ENCODE measurements around the gene ANKDD1B.

Gene ANKDD1B

DNA sequence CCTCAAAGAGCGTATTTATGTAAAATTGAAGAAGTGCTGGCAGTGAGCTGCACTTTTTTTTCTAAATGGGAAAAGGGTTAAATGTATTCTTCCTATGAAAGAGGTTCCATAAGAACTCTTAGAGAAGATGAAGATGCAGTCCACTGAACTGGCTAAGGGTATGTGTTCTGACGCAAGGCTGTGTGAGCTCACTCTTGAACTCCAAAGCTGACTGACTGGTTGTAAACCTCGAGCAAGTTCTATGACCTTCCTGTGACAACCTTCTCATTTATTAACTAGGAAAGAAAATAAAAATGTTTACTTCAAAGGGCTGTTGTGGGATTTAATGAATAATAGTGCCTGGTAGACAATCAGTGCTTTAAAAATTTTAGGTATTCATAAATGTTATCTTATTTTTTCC is 59.3 kb downstream of the ANKDD1B start:
- Histone ChIP-seq H3K36me3 (ENCODE audit: control insufficient read depth in 1 of 2, insufficient read depth in 2 of 2, low read length in 2 of 2) (peaks cover 0 to 18% of the 10 kb centered on the region in 2 donors), H3K27ac (ENCODE audit: low read depth, low read length) (no peak overlapping the region)

DNA sequence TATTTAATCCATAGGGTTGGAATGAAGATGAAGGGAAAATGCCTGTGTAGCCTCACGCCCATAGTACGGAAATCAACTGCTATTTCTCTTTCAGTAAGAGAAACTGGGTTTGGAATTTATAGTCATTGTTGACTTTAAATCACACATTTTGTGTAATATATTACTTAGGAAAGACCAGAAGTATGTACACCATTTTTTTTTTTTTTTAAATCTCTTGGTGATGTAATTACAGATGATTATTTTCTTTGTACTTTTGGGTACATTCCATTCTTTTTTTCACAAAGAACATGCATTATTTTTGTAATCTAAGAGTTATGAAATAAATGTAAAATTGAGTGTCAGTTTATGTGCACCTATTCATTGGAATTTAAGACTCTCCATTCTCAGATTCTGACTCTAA is 60.3 kb downstream of the ANKDD1B start:
- Histone ChIP-seq H3K36me3 (ENCODE audit: control insufficient read depth in 1 of 2, insufficient read depth in 2 of 2, low read length in 2 of 2) (peaks cover 0 to 18% of the 10 kb centered on the region in 2 donors), H3K4me1 (ENCODE audit: control insufficient read depth in 1 of 2, insufficient read depth in 2 of 2, low read length in 2 of 2) (peaks cover 12 to 15% of the 10 kb centered on the region in 2 donors), H3K4me3 (ENCODE audit: low read depth in 1 of 2, low read length in 2 of 2) (no peak overlapping the region), H3K9me3 (ENCODE audit: control insufficient read depth in 1 of 2, low read length in 2 of 2) (no peaks in the 10 kb centered on the region), H3K27ac (ENCODE audit: low read depth, low read length) (no peak overlapping the region), H3K27me3 (ENCODE audit: control insufficient read depth in 1 of 2, insufficient read depth in 2 of 2, low read length in 2 of 2) (no peaks in the 10 kb centered on the region), H3K9ac (ENCODE audit: low read depth in 1 of 2, low read length in 2 of 2) (no peak overlapping the region)

More for the DNA sequence above, 59.3 kb downstream of the ANKDD1B start:
- Histone ChIP-seq H3K27me3 (ENCODE audit: control insufficient read depth in 1 of 2, insufficient read depth in 2 of 2, low read length in 2 of 2) (no peaks in the 10 kb centered on the region), H3K4me1 (ENCODE audit: control insufficient read depth in 1 of 2, insufficient read depth in 2 of 2, low read length in 2 of 2) (peaks cover 12 to 15% of the 10 kb centered on the region in 2 donors), H3K9me3 (ENCODE audit: control insufficient read depth in 1 of 2, low read length in 2 of 2) (no peaks in the 10 kb centered on the region), H3K9ac (ENCODE audit: low read depth in 1 of 2, low read length in 2 of 2) (no peak overlapping the region), H3K4me3 (ENCODE audit: low read depth in 1 of 2, low read length in 2 of 2) (no peak overlapping the region)

DNA sequence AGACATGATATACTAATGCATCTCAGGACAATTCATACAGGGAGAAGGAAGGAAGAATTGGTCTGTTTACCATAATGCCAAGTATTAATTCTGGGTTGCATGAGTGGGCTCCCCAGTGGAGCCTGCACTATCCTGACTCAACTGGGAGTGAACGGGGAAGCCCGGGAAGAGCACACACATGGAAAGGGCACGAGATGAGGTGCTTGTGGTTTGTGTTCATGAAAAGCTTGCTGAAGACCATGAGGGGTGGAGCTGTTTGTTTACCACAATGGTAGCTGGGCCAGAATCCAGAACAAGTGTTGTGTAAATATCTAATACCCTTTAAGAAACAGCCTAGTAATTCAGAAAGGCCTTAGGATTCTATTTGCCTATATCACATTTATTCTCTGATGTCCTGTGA is 61.4 kb downstream of the ANKDD1B start:
- no peaks in the 10 kb centered on the region for H3K9me3 ChIP-seq (ENCODE audit: control insufficient read depth in 1 of 2, low read length in 2 of 2)
- no peaks in the 10 kb centered on the region for H3K27me3 ChIP-seq (ENCODE audit: control insufficient read depth in 1 of 2, insufficient read depth in 2 of 2, low read length in 2 of 2)
- peaks cover 12 to 15% of the 10 kb centered on the region in 2 donors for H3K4me1 ChIP-seq (ENCODE audit: control insufficient read depth in 1 of 2, insufficient read depth in 2 of 2, low read length in 2 of 2)
- no peak overlapping the region for H3K9ac ChIP-seq (ENCODE audit: low read depth in 1 of 2, low read length in 2 of 2)
- H3K4me3 ChIP-seq (ENCODE audit: low read depth in 1 of 2, low read length in 2 of 2) = no peak overlapping the region
- H3K36me3 ChIP-seq (ENCODE audit: control insufficient read depth in 1 of 2, insufficient read depth in 2 of 2, low read length in 2 of 2) = peaks cover 0 to 18% of the 10 kb centered on the region in 2 donors
- H3K27ac ChIP-seq (ENCODE audit: low read depth, low read length) = no peak overlapping the region

DNA sequence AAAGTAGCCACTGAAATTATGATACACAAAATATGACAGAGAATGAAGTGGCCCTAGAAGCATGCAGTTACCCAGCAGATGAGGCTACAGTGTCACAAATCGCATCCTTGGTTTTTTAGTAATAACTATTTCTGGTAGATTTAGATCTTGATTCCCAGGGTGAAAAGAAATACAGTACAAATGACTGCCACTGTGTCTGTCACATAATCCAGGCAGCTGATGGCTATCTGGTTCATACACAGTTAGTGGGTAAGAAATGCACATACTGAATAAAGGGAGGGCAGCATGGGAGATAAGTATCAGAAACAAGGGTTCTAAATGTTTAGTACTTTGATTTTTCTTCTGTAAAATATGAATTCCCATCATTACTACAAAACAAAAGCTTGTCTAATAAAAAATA is 64.5 kb downstream of the ANKDD1B start:
- Histone ChIP-seq H3K27me3 (ENCODE audit: control insufficient read depth in 1 of 2, insufficient read depth in 2 of 2, low read length in 2 of 2) (no peaks in the 10 kb centered on the region), H3K9ac (ENCODE audit: low read depth in 1 of 2, low read length in 2 of 2) (no peak overlapping the region), H3K36me3 (ENCODE audit: control insufficient read depth in 1 of 2, insufficient read depth in 2 of 2, low read length in 2 of 2) (peaks cover 0 to 18% of the 10 kb centered on the region in 2 donors), H3K27ac (ENCODE audit: low read depth, low read length) (no peak overlapping the region), H3K9me3 (ENCODE audit: control insufficient read depth in 1 of 2, low read length in 2 of 2) (no peaks in the 10 kb centered on the region), H3K4me3 (ENCODE audit: low read depth in 1 of 2, low read length in 2 of 2) (no peak overlapping the region), H3K4me1 (ENCODE audit: control insufficient read depth in 1 of 2, insufficient read depth in 2 of 2, low read length in 2 of 2) (no peaks in the 10 kb centered on the region)

DNA sequence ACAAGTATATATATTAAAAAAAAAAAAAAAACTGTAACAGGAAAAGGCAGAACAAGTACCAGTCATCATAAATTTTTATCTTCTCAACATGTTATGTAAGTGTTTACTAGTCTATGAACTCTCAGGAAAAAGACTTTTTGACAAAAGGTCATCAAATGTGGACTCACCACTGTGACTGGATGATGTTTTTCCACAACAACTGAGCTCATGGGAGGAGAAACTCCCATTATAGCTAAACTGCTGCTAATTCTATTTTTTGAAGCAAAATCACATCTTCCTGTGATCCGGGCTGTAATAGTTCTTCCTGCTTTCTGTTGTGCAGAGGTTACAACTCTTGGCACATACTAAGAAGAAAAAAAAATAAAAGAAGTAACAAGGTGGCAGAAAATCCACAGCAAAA is 66.4 kb downstream of the ANKDD1B start:
- Histone ChIP-seq H3K9me3 (ENCODE audit: control insufficient read depth in 1 of 2, low read length in 2 of 2) (no peaks in the 10 kb centered on the region), H3K9ac (ENCODE audit: low read depth in 1 of 2, low read length in 2 of 2) (no peak overlapping the region), H3K4me3 (ENCODE audit: low read depth in 1 of 2, low read length in 2 of 2) (no peak overlapping the region), H3K36me3 (ENCODE audit: control insufficient read depth in 1 of 2, insufficient read depth in 2 of 2, low read length in 2 of 2) (peaks cover 0 to 16% of the 10 kb centered on the region in 2 donors), H3K27me3 (ENCODE audit: control insufficient read depth in 1 of 2, insufficient read depth in 2 of 2, low read length in 2 of 2) (no peaks in the 10 kb centered on the region), H3K4me1 (ENCODE audit: control insufficient read depth in 1 of 2, insufficient read depth in 2 of 2, low read length in 2 of 2) (no peaks in the 10 kb centered on the region), H3K27ac (ENCODE audit: low read depth, low read length) (no peak overlapping the region)

DNA sequence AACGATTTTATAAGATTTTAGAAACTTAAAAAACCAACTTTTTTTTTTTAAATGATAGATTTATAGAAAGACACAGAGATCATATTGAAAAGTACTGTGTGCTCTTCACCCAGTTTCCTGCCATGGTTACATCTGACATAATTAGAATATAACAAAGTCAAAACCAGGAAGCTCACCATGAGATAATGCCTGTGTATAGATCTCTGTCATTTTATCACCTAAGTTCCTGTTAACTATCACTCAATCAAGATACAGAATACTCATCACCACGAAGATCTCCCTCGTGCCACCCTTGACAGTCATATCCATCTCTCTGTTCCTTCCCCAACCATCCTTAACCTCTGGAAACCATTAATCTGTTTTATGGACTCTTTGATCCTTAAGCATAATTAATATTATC is 66.9 kb downstream of the ANKDD1B start:
- peaks cover 0 to 12% of the 10 kb centered on the region in 2 donors for H3K36me3 ChIP-seq (ENCODE audit: control insufficient read depth in 1 of 2, insufficient read depth in 2 of 2, low read length in 2 of 2)
- no peaks in the 10 kb centered on the region for H3K9me3 ChIP-seq (ENCODE audit: control insufficient read depth in 1 of 2, low read length in 2 of 2)
- no peak overlapping the region for H3K4me3 ChIP-seq (ENCODE audit: low read depth in 1 of 2, low read length in 2 of 2)
- H3K27me3 ChIP-seq (ENCODE audit: control insufficient read depth in 1 of 2, insufficient read depth in 2 of 2, low read length in 2 of 2) = no peaks in the 10 kb centered on the region
- H3K4me1 ChIP-seq (ENCODE audit: control insufficient read depth in 1 of 2, insufficient read depth in 2 of 2, low read length in 2 of 2) = no peaks in the 10 kb centered on the region
- H3K9ac ChIP-seq (ENCODE audit: low read depth in 1 of 2, low read length in 2 of 2) = no peak overlapping the region
- no peak overlapping the region for H3K27ac ChIP-seq (ENCODE audit: low read depth, low read length)

DNA sequence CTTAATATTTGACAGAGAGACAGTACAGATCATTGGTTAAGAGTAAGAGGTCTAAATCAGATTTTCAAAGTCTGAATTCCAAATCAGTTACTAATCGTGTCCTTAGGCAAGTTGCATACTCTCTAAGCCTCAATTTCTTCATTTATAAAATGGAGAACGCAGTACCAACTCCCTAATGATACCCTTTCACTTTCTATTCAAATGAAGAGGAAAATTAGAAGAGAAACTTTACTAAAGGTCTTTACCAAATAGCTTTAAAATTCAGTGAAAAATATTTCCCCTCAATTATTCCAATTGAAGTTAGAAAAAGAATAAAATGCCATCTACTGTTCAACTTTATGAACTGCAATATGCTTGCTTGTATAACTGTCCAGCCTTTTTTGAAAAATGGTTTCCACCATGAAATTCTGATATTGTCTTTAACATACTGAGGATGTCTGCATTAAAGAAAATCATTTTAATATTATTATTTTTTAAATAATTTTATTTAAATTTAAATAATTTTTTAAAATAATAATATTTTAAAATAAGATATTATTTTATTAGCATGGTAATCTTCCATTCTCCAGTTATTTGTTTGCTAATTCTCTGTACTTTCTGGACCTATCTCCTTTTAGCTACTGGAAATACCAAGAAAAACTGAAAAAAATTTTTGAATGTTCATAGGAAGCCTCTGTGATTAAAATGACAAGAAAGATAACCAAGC is 70.0 kb downstream of the ANKDD1B start:
- H3K27ac ChIP-seq (ENCODE audit: low read depth, low read length) = no peak overlapping the region
- H3K36me3 ChIP-seq (ENCODE audit: control insufficient read depth in 1 of 2, insufficient read depth in 2 of 2, low read length in 2 of 2) = peaks cover 0 to 11% of the 10 kb centered on the region in 2 donors
- H3K9me3 ChIP-seq (ENCODE audit: control insufficient read depth in 1 of 2, low read length in 2 of 2) = no peaks in the 10 kb centered on the region
- H3K9ac ChIP-seq (ENCODE audit: low read depth in 1 of 2, low read length in 2 of 2) = no peak overlapping the region
- H3K4me1 ChIP-seq (ENCODE audit: control insufficient read depth in 1 of 2, insufficient read depth in 2 of 2, low read length in 2 of 2) = no peaks in the 10 kb centered on the region
- no peak overlapping the region for H3K4me3 ChIP-seq (ENCODE audit: low read depth in 1 of 2, low read length in 2 of 2)
- no peaks in the 10 kb centered on the region for H3K27me3 ChIP-seq (ENCODE audit: control insufficient read depth in 1 of 2, insufficient read depth in 2 of 2, low read length in 2 of 2)

DNA sequence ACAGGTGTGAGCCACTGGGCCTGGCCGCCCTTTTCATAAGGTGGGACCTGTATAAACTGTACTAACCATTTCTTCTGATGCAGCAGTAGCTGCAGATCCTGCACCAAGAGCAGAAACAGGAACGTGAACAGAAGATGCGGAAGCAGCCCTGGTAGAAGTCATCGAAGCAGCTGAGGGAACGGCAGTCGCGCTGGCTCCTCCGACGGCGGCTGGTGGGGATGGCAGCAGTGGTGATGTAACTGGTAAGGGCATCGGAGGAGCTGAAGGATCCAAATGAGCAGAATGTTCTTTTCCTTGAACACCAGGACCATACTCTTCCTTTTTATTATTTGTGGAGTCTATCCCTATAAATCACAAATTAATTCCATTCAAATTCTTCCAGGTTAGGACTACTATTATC is 73.9 kb downstream of the ANKDD1B start:
- Histone ChIP-seq H3K27ac (ENCODE audit: low read depth, low read length) (no peak overlapping the region), H3K9ac (ENCODE audit: low read depth in 1 of 2, low read length in 2 of 2) (no peak overlapping the region), H3K4me3 (ENCODE audit: low read depth in 1 of 2, low read length in 2 of 2) (no peak overlapping the region), H3K27me3 (ENCODE audit: control insufficient read depth in 1 of 2, insufficient read depth in 2 of 2, low read length in 2 of 2) (no peaks in the 10 kb centered on the region), H3K4me1 (ENCODE audit: control insufficient read depth in 1 of 2, insufficient read depth in 2 of 2, low read length in 2 of 2) (no peaks in the 10 kb centered on the region), H3K9me3 (ENCODE audit: control insufficient read depth in 1 of 2, low read length in 2 of 2) (no peaks in the 10 kb centered on the region), H3K36me3 (ENCODE audit: control insufficient read depth in 1 of 2, insufficient read depth in 2 of 2, low read length in 2 of 2) (peaks cover 0 to 25% of the 10 kb centered on the region in 2 donors)

DNA sequence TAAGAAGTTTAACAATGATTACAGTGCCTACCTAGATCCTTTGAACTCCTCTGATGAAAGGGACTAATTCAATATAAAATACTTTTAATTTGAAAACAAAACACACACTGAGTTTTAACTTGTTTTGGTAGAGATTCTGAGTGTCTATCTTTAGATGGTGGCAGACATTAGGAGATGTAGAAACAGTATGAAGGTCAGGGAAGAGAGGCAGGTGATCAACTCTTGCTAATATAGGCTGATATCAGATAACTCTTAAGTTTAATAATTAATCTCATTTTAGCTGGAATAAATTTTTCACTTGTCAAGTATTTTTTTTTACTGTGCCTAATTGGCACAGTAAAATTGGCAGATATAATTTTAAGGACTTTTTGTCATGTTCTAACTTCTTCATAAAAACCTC is 75.2 kb downstream of the ANKDD1B start:
- no peaks in the 10 kb centered on the region for H3K9me3 ChIP-seq (ENCODE audit: control insufficient read depth in 1 of 2, low read length in 2 of 2)
- no peaks in the 10 kb centered on the region for H3K27me3 ChIP-seq (ENCODE audit: control insufficient read depth in 1 of 2, insufficient read depth in 2 of 2, low read length in 2 of 2)
- no peak overlapping the region for H3K4me3 ChIP-seq (ENCODE audit: low read depth in 1 of 2, low read length in 2 of 2)
- H3K4me1 ChIP-seq (ENCODE audit: control insufficient read depth in 1 of 2, insufficient read depth in 2 of 2, low read length in 2 of 2) = no peaks in the 10 kb centered on the region
- no peak overlapping the region for H3K27ac ChIP-seq (ENCODE audit: low read depth, low read length)
- H3K36me3 ChIP-seq (ENCODE audit: control insufficient read depth in 1 of 2, insufficient read depth in 2 of 2, low read length in 2 of 2) = peaks cover 0 to 29% of the 10 kb centered on the region in 2 donors
- H3K9ac ChIP-seq (ENCODE audit: low read depth in 1 of 2, low read length in 2 of 2) = no peak overlapping the region

DNA sequence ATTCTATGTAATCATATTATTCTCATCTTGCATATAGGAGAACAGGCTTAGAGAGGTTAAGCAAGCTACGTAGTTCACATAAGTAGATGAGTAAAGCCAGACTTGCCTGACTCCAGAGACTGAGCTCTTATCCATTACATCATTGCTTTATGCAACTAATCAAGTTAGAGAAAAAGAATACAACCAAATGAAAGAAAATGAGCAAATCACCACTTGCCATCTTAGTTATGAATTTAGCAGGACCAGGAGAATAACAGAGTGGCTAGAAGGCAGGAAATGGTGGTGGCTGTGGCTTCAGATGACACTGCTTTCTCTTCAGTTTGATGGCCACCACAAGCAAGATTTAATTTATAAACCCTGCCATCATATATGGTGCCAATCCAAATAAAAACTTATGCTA is 79.4 kb downstream of the ANKDD1B start:
- Histone ChIP-seq H3K27ac (ENCODE audit: low read depth, low read length) (no peak overlapping the region), H3K36me3 (ENCODE audit: control insufficient read depth in 1 of 2, insufficient read depth in 2 of 2, low read length in 2 of 2) (peaks cover 0 to 30% of the 10 kb centered on the region in 2 donors), H3K9me3 (ENCODE audit: control insufficient read depth in 1 of 2, low read length in 2 of 2) (no peaks in the 10 kb centered on the region), H3K27me3 (ENCODE audit: control insufficient read depth in 1 of 2, insufficient read depth in 2 of 2, low read length in 2 of 2) (no peaks in the 10 kb centered on the region), H3K4me3 (ENCODE audit: low read depth in 1 of 2, low read length in 2 of 2) (no peak overlapping the region), H3K9ac (ENCODE audit: low read depth in 1 of 2, low read length in 2 of 2) (no peak overlapping the region), H3K4me1 (ENCODE audit: control insufficient read depth in 1 of 2, insufficient read depth in 2 of 2, low read length in 2 of 2) (no peaks in the 10 kb centered on the region)
